Measurements from ENCODE around the gene HRG.
"Not testable (repeated sequence)": the region's sequence is repeated elsewhere in the genome, so short reads cannot be mapped to it uniquely, and the experiment has no call there.

Gene HRG

GRCh38 chr3:186680869-186681268 lies 15.1 kb downstream of the HRG start:
- H3K4me3 ChIP-seq (ENCODE audit: insufficient read length, low read depth) = no peak overlapping the region
- peaks cover 4% of the 10 kb centered on the region for H3K27me3 ChIP-seq (ENCODE audit: insufficient read depth, insufficient read length)
- no peak for DNase-seq (ENCODE audit: low read depth, low spot score)
- no peaks in the 10 kb centered on the region for H3K36me3 ChIP-seq (ENCODE audit: insufficient read depth, insufficient read length, low read length)
- TF ChIP-seq YY1 (IDR thresholded peaks at IDR 0.05; ENCODE audit: insufficient read depth, insufficient read length) (no peak), ZNF274 (IDR thresholded peaks at IDR 0.05; ENCODE audit: low read depth, low read length) (no peak), SUZ12 (IDR thresholded peaks at IDR 0.05; ENCODE audit: extremely low read depth, insufficient read depth, insufficient read length) (no peak)
- H3K9ac ChIP-seq (ENCODE audit: insufficient read length, low read depth) = no peak overlapping the region
- no peaks in the 10 kb centered on the region for H3K4me1 ChIP-seq (ENCODE audit: insufficient read depth, insufficient read length)
- H3K9me3 ChIP-seq (ENCODE audit: insufficient read depth, low read length) = peaks cover 10% of the 10 kb centered on the region; the same call in 1 of the 2 replicates

- peaks cover 13% of the 10 kb centered on the region; the same call in 1 of the 2 replicates for H3K9me3 ChIP-seq (ENCODE audit: insufficient read depth, low read length)
- H3K9ac ChIP-seq (ENCODE audit: insufficient read length, low read depth) = no peak overlapping the region
- no peaks in the 10 kb centered on the region for H3K36me3 ChIP-seq (ENCODE audit: insufficient read depth, insufficient read length, low read length)
- no peak for DNase-seq (ENCODE audit: low read depth, low spot score)
- no peaks in the 10 kb centered on the region for H3K4me1 ChIP-seq (ENCODE audit: insufficient read depth, insufficient read length)
- H3K27me3 ChIP-seq (ENCODE audit: insufficient read depth, insufficient read length) = peaks cover 4% of the 10 kb centered on the region
- TF ChIP-seq SUZ12 (IDR thresholded peaks at IDR 0.05; ENCODE audit: extremely low read depth, insufficient read depth, insufficient read length) = no peak
- TF ChIP-seq YY1 (IDR thresholded peaks at IDR 0.05; ENCODE audit: insufficient read depth, insufficient read length) = no peak
- TF ChIP-seq ZNF274 (IDR thresholded peaks at IDR 0.05; ENCODE audit: low read depth, low read length) = no peak
- H3K4me3 ChIP-seq (ENCODE audit: insufficient read length, low read depth) = no peak overlapping the region
Measured at GRCh38 chr3:186682812-186683211, 17.0 kb downstream of the HRG start.

- Histone ChIP-seq H3K4me3 (ENCODE audit: insufficient read length, low read depth) (no peak overlapping the region), H3K36me3 (ENCODE audit: insufficient read depth, insufficient read length, low read length) (no peaks in the 10 kb centered on the region), H3K4me1 (ENCODE audit: insufficient read depth, insufficient read length) (no peaks in the 10 kb centered on the region), H3K9ac (ENCODE audit: insufficient read length, low read depth) (no peak overlapping the region), H3K27me3 (ENCODE audit: insufficient read depth, insufficient read length) (no peaks in the 10 kb centered on the region), H3K9me3 (ENCODE audit: insufficient read depth, low read length) (peaks cover 13% of the 10 kb centered on the region; the same call in 1 of the 2 replicates)
- no peak for TF ChIP-seq SUZ12 (IDR thresholded peaks at IDR 0.05; ENCODE audit: extremely low read depth, insufficient read depth, insufficient read length)
- TF ChIP-seq ZNF274 (IDR thresholded peaks at IDR 0.05; ENCODE audit: low read depth, low read length) = no peak
- no peak for TF ChIP-seq YY1 (IDR thresholded peaks at IDR 0.05; ENCODE audit: insufficient read depth, insufficient read length)
- peak; percentile 51 for DNase-seq (ENCODE audit: low read depth, low spot score)
Measured at GRCh38 chr3:186683979-186684378, 18.2 kb downstream of the HRG start.

- not testable (repeated sequence) for H3K9ac ChIP-seq (ENCODE audit: insufficient read length, low read depth); H3K4me1 ChIP-seq (ENCODE audit: insufficient read depth, insufficient read length); H3K27me3 ChIP-seq (ENCODE audit: insufficient read depth, insufficient read length); H3K4me3 ChIP-seq (ENCODE audit: insufficient read length, low read depth); DNase-seq (ENCODE audit: low read depth, low spot score); H3K36me3 ChIP-seq (ENCODE audit: insufficient read depth, insufficient read length, low read length)
- H3K9me3 ChIP-seq (ENCODE audit: insufficient read depth, low read length) = peaks cover 13% of the 10 kb centered on the region; the same call in 1 of the 2 replicates
Measured at GRCh38 chr3:186686475-186686874, 20.7 kb downstream of the HRG start.

GRCh38 chr3:186687120-186687651 lies 21.4 kb downstream of the HRG start:
- TF ChIP-seq SUZ12 (IDR thresholded peaks at IDR 0.05; ENCODE audit: extremely low read depth, insufficient read depth, insufficient read length) = no peak
- TF ChIP-seq YY1 (IDR thresholded peaks at IDR 0.05; ENCODE audit: insufficient read depth, insufficient read length) = no peak
- TF ChIP-seq ZNF274 (IDR thresholded peaks at IDR 0.05; ENCODE audit: low read depth, low read length) = no peak
- Histone ChIP-seq H3K4me3 (ENCODE audit: insufficient read length, low read depth) (no peak overlapping the region), H3K9me3 (ENCODE audit: insufficient read depth, low read length) (peaks cover 13% of the 10 kb centered on the region; the same call in 1 of the 2 replicates), H3K27me3 (ENCODE audit: insufficient read depth, insufficient read length) (no peaks in the 10 kb centered on the region), H3K9ac (ENCODE audit: insufficient read length, low read depth) (no peak overlapping the region), H3K36me3 (ENCODE audit: insufficient read depth, insufficient read length, low read length) (no peaks in the 10 kb centered on the region), H3K4me1 (ENCODE audit: insufficient read depth, insufficient read length) (no peaks in the 10 kb centered on the region)
- DNase-seq (ENCODE audit: low read depth, low spot score) = no peak

- H3K9ac ChIP-seq (ENCODE audit: insufficient read length, low read depth); H3K4me1 ChIP-seq (ENCODE audit: insufficient read depth, insufficient read length); H3K9me3 ChIP-seq (ENCODE audit: insufficient read depth, low read length); H3K27me3 ChIP-seq (ENCODE audit: insufficient read depth, insufficient read length); H3K36me3 ChIP-seq (ENCODE audit: insufficient read depth, insufficient read length, low read length); DNase-seq (ENCODE audit: low read depth, low spot score); H3K4me3 ChIP-seq (ENCODE audit: insufficient read length, low read depth): not testable (repeated sequence)
Measured at GRCh38 chr3:186690304-186690703, 24.5 kb downstream of the HRG start.

- no peaks in the 10 kb centered on the region for H3K36me3 ChIP-seq (ENCODE audit: insufficient read depth, insufficient read length, low read length)
- H3K4me1 ChIP-seq (ENCODE audit: insufficient read depth, insufficient read length) = no peaks in the 10 kb centered on the region
- H3K27me3 ChIP-seq (ENCODE audit: insufficient read depth, insufficient read length) = no peaks in the 10 kb centered on the region
- H3K9me3 ChIP-seq (ENCODE audit: insufficient read depth, low read length) = no peaks in the 10 kb centered on the region
- H3K4me3 ChIP-seq (ENCODE audit: insufficient read length, low read depth) = no peak overlapping the region
- DNase-seq (ENCODE audit: low read depth, low spot score) = no peak
- no peak overlapping the region for H3K9ac ChIP-seq (ENCODE audit: insufficient read length, low read depth)
- no peak for TF ChIP-seq ZNF274 (IDR thresholded peaks at IDR 0.05; ENCODE audit: low read depth, low read length)
- no peak for TF ChIP-seq YY1 (IDR thresholded peaks at IDR 0.05; ENCODE audit: insufficient read depth, insufficient read length)
- no peak for TF ChIP-seq SUZ12 (IDR thresholded peaks at IDR 0.05; ENCODE audit: extremely low read depth, insufficient read depth, insufficient read length)
Measured at GRCh38 chr3:186691676-186692075, 25.9 kb downstream of the HRG start.

- no peak for DNase-seq (ENCODE audit: low read depth, low spot score)
- H3K27me3 ChIP-seq (ENCODE audit: insufficient read depth, insufficient read length) = no peaks in the 10 kb centered on the region
- H3K36me3 ChIP-seq (ENCODE audit: insufficient read depth, insufficient read length, low read length) = no peaks in the 10 kb centered on the region
- no peaks in the 10 kb centered on the region for H3K4me1 ChIP-seq (ENCODE audit: insufficient read depth, insufficient read length)
- no peak overlapping the region for H3K9ac ChIP-seq (ENCODE audit: insufficient read length, low read depth)
- TF ChIP-seq YY1 (IDR thresholded peaks at IDR 0.05; ENCODE audit: insufficient read depth, insufficient read length) (no peak), ZNF274 (IDR thresholded peaks at IDR 0.05; ENCODE audit: low read depth, low read length) (no peak), SUZ12 (IDR thresholded peaks at IDR 0.05; ENCODE audit: extremely low read depth, insufficient read depth, insufficient read length) (no peak)
- H3K4me3 ChIP-seq (ENCODE audit: insufficient read length, low read depth) = no peak overlapping the region
- no peaks in the 10 kb centered on the region for H3K9me3 ChIP-seq (ENCODE audit: insufficient read depth, low read length)
Measured at GRCh38 chr3:186693843-186694242, 28.0 kb downstream of the HRG start.
